Measurements from ENCODE around the gene TCEAL1.
"Not testable (repeated sequence)": the region's sequence is repeated elsewhere in the genome, so short reads cannot be mapped to it uniquely, and the experiment has no call there.

TCEAL1 gene

GRCh38 chrX:103628386-103629317 lies at the start of gene TCEAL1:
TSS of gene TCEAL1 (plus strand) at chrX:103628975. CDS start at chrX:103629917, 942 bp downstream.
- DNase-seq (ENCODE audit: low read depth) = no peak
- peak within 1 kb of the TSS; percentile 56 for H3K4me3 ChIP-seq (ENCODE audit: low read depth, low read length)
- no peak for TF ChIP-seq CTCF (IDR thresholded peaks at IDR 0.05; ENCODE audit: low read depth, low read length, missing control alignments)
- in situ Hi-C loops (cut with HindIII; ENCODE audit: low sequenced_read_pairs) = no loop called here

GRCh38 chrX:103584596-103584995 lies 44.2 kb upstream of the TCEAL1 start:
- no peak for TF ChIP-seq CTCF (IDR thresholded peaks at IDR 0.05; ENCODE audit: low read depth, low read length, missing control alignments)
- H3K4me3 ChIP-seq (ENCODE audit: low read depth, low read length) = no peak overlapping the region
- in situ Hi-C loops (cut with HindIII; ENCODE audit: low sequenced_read_pairs) = no loop called here
- DNase-seq (ENCODE audit: low read depth) = no peak

- in situ Hi-C loops (cut with HindIII; ENCODE audit: low sequenced_read_pairs) = no loop called here
- TF ChIP-seq CTCF (IDR thresholded peaks at IDR 0.05; ENCODE audit: low read depth, low read length, missing control alignments) = no peak
- no peak for DNase-seq (ENCODE audit: low read depth)
- H3K4me3 ChIP-seq (ENCODE audit: low read depth, low read length) = peak within 1 kb of the TSS; percentile 70
Measured at GRCh38 chrX:103585411-103586313, 43.1 kb upstream of the TCEAL1 start, which contains the start of gene TCEAL4. TSS of gene TCEAL4 (plus strand) at chrX:103585515. CDS start at chrX:103586676, 1,161 bp downstream.

- no peak for TF ChIP-seq CTCF (IDR thresholded peaks at IDR 0.05; ENCODE audit: low read depth, low read length, missing control alignments)
- H3K4me3 ChIP-seq (ENCODE audit: low read depth, low read length) = peak overlapping the region; percentile 70
- in situ Hi-C loops (cut with HindIII; ENCODE audit: low sequenced_read_pairs) = no loop called here
- DNase-seq (ENCODE audit: low read depth) = no peak
Measured at GRCh38 chrX:103586314-103586646, 42.5 kb upstream of the TCEAL1 start.

GRCh38 chrX:103586659-103587058 lies 42.1 kb upstream of the TCEAL1 start:
- in situ Hi-C loops (cut with HindIII; ENCODE audit: low sequenced_read_pairs) = no loop called here
- no peak for TF ChIP-seq CTCF (IDR thresholded peaks at IDR 0.05; ENCODE audit: low read depth, low read length, missing control alignments)
- H3K4me3 ChIP-seq (ENCODE audit: low read depth, low read length) = peak overlapping the region; percentile 70
- DNase-seq (ENCODE audit: low read depth) = no peak

GRCh38 chrX:103592295-103592694 lies 36.5 kb upstream of the TCEAL1 start:
- in situ Hi-C loops (cut with HindIII; ENCODE audit: low sequenced_read_pairs); H3K4me3 ChIP-seq (ENCODE audit: low read depth, low read length); DNase-seq (ENCODE audit: low read depth): not testable (repeated sequence)

GRCh38 chrX:103595202-103595601 lies 33.6 kb upstream of the TCEAL1 start:
- in situ Hi-C loops (cut with HindIII; ENCODE audit: low sequenced_read_pairs); H3K4me3 ChIP-seq (ENCODE audit: low read depth, low read length); DNase-seq (ENCODE audit: low read depth): not testable (repeated sequence)

Data from astrocyte of the cerebellum (primary cell).